ENCODE results near the gene LRRTM2. TPM values are rescaled to one million over a fixed set of nuclear protein-coding genes. Genes with fewer than 3 reads are reported as not detected.
A peak's percentile ranks its signal among the peaks of the same experiment; 100 is the strongest.
"Not testable (repeated sequence)": the region's sequence is repeated elsewhere in the genome, so short reads cannot be mapped to it uniquely, and the experiment has no call there.

The LRRTM2 gene, protein sequence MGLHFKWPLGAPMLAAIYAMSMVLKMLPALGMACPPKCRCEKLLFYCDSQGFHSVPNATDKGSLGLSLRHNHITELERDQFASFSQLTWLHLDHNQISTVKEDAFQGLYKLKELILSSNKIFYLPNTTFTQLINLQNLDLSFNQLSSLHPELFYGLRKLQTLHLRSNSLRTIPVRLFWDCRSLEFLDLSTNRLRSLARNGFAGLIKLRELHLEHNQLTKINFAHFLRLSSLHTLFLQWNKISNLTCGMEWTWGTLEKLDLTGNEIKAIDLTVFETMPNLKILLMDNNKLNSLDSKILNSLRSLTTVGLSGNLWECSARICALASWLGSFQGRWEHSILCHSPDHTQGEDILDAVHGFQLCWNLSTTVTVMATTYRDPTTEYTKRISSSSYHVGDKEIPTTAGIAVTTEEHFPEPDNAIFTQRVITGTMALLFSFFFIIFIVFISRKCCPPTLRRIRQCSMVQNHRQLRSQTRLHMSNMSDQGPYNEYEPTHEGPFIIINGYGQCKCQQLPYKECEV
- under 1 TPM in 1 of 2 experiments, not detected in 1; 0.26 TPM for total RNA-seq

DNA sequence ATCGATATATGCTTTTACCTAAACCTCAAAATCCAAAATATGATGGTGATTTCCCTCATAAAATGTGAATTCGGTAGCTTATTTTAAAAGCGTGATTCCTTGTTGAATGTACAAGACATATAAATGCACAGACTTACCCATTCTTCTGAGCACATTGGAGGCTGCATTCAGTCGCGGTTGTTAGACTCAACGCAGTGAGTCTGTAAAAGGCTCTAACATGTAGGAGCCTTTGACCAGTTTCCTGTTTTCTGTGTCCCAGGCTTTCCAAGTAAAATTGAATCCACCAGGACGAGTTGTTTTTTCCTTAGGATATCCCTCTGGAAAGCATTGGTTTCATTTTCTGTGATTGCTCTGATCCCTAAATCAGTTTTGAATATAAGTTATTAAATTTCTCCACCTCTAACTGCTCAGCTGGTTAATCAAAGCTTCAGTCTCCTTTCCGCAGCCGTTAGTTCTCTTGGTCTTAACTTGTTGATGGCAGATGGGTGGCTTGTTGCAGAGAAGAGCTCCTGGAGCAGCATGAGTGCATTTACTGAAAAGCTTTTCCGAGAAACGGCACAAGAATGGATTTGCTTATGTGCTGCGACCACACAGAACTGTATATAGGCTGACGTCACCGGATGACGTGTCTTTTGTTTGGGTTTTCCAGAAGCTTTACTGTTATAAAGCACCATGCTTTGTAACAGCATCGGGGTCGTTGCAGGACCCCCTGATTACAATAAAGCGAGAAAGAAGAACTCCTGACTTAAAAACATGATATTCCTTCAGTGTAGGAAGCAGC is at the start of gene LRRTM2:
Gene LRRTM2 (minus strand): TSS at position 565 of the 781 bp plus-strand sequence. CDS start 424 bp downstream, at position 141.
- CTCF ChIA-PET: interaction anchor here (0.9 kb wide), 1 partner anchor 111 kb away, joined by 3 read pairs; no protein-coding TSS in a partner anchor
- Mint-ChIP-seq H3K27ac (no peak within 1 kb of the TSS), H3K4me3 (no peak within 1 kb of the TSS), H3K4me1 (ENCODE audit: low read depth) (no peaks in the 10 kb centered on the region), H3K9me3 (ENCODE audit: insufficient read depth) (no peaks in the 10 kb centered on the region), H3K36me3 (ENCODE audit: low read depth) (no peaks in the 10 kb centered on the region), H3K27me3 (ENCODE audit: low read depth) (peaks cover 38% of the 10 kb centered on the region)
- ATAC-seq: no peak
- POLR2A ChIA-PET: no interaction called here
- DNase-seq: no peak

DNA sequence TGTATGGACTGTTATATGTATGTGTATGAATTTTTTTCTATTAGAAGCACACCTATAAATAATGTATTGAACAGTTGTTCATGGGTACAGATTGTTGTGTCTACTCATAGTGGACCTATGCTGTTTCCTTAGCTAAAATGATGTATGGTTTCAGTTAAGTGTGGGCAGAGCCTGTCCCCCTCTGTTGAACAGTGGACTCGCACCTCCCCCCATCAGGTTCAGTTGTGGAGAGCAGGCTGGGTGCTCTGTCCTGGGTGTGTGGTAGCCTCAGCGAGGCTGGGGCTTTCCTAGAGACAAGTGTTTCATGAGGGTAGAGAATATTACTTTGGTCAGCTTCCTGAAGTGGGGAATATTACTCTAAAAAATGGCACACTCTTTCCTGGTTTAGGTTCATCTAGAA is 47.4 kb upstream of the LRRTM2 start:
- CTCF ChIA-PET: no interaction called here
- Mint-ChIP-seq H3K9me3 (ENCODE audit: insufficient read depth) (no peaks in the 10 kb centered on the region), H3K27ac (no peak overlapping the region), H3K4me1 (ENCODE audit: low read depth) (peaks cover 4% of the 10 kb centered on the region), H3K27me3 (ENCODE audit: low read depth) (peaks cover 5% of the 10 kb centered on the region), H3K36me3 (ENCODE audit: low read depth) (no peaks in the 10 kb centered on the region), H3K4me3 (no peak overlapping the region)
- DNase-seq: no peak
- ATAC-seq: no peak
- POLR2A ChIA-PET: no interaction called here

- H3K27ac Mint-ChIP-seq; DNase-seq; H3K4me1 Mint-ChIP-seq (ENCODE audit: low read depth); H3K4me3 Mint-ChIP-seq; CTCF ChIA-PET; H3K9me3 Mint-ChIP-seq (ENCODE audit: insufficient read depth); POLR2A ChIA-PET; ATAC-seq; H3K36me3 Mint-ChIP-seq (ENCODE audit: low read depth); H3K27me3 Mint-ChIP-seq (ENCODE audit: low read depth): not testable (repeated sequence)
Observed at GRCh38 chr5:138921362-138921761, 46.2 kb upstream of the LRRTM2 start.

DNA sequence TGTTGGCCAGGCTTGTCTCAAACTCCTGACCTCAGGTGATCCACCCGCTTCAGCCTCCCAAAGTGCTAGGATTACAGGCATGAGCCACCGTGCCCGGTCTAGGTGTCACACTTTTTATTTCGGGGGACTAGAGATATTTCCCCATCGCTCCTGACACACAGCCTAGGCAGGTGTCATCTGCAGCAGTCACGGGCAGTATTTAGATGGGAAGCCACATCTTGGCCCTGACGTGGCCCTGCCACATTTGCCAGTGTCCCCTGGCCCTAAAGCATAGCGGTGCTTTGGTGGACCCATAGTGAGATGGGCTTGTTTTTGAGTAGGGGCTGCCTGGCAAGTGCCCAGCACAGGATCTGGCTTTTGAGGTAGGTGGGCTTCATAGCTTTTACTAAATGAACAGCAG is 45.0 kb upstream of the LRRTM2 start:
- H3K36me3 Mint-ChIP-seq (ENCODE audit: low read depth): no peaks in the 10 kb centered on the region
- peaks cover 4% of the 10 kb centered on the region for H3K4me1 Mint-ChIP-seq (ENCODE audit: low read depth)
- ATAC-seq (no peak), DNase-seq (no peak)
- no peak overlapping the region for H3K4me3 Mint-ChIP-seq
- CTCF ChIA-PET: no interaction called here
- POLR2A ChIA-PET: no interaction called here
- no peaks in the 10 kb centered on the region for H3K9me3 Mint-ChIP-seq (ENCODE audit: insufficient read depth)
- peaks cover 5% of the 10 kb centered on the region for H3K27me3 Mint-ChIP-seq (ENCODE audit: low read depth)
- H3K27ac Mint-ChIP-seq: no peak overlapping the region

GRCh38 chr5:138918686-138919085 is 43.6 kb upstream of the LRRTM2 start:
- DNase-seq: no peak
- peaks cover 5% of the 10 kb centered on the region for H3K27me3 Mint-ChIP-seq (ENCODE audit: low read depth)
- CTCF ChIA-PET: no interaction called here
- no peak overlapping the region for H3K4me3 Mint-ChIP-seq
- H3K4me1 Mint-ChIP-seq (ENCODE audit: low read depth): peaks cover 4% of the 10 kb centered on the region
- ATAC-seq: no peak
- no peaks in the 10 kb centered on the region for H3K36me3 Mint-ChIP-seq (ENCODE audit: low read depth)
- no peaks in the 10 kb centered on the region for H3K9me3 Mint-ChIP-seq (ENCODE audit: insufficient read depth)
- no peak overlapping the region for H3K27ac Mint-ChIP-seq
- POLR2A ChIA-PET: no interaction called here

- Mint-ChIP-seq H3K4me1 (ENCODE audit: low read depth) (peaks cover 9% of the 10 kb centered on the region), H3K27me3 (ENCODE audit: low read depth) (peaks cover 7% of the 10 kb centered on the region), H3K4me3 (no peak overlapping the region), H3K27ac (no peak overlapping the region), H3K36me3 (ENCODE audit: low read depth) (peaks cover 8% of the 10 kb centered on the region), H3K9me3 (ENCODE audit: insufficient read depth) (peaks cover 4% of the 10 kb centered on the region)
- CTCF ChIA-PET: no interaction called here
- DNase-seq (no peak), ATAC-seq (no peak)
- POLR2A ChIA-PET: no interaction called here
Observed at GRCh38 chr5:138914338-138914737, 39.2 kb upstream of the LRRTM2 start.

DNA sequence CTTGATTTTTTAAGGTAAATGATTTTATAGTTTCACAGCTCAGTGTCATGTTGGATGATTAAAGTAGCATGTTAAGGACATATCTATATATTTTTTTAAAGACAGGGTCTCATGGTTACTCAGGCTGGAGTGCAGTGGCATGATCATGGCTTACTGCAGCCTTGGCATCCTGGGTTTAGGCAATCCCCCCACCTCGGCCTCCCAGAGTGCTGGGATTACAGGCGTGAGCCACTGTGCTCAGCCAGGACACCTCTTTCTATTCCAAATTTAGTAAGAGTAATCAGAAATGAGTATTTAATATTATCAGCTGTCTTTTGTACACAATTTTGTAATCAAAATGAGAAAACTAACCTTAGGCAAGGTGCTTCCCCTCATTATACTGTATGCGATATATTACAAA is 38.6 kb upstream of the LRRTM2 start:
- H3K36me3 Mint-ChIP-seq (ENCODE audit: low read depth): peaks cover 8% of the 10 kb centered on the region
- peaks cover 8% of the 10 kb centered on the region for H3K4me1 Mint-ChIP-seq (ENCODE audit: low read depth)
- H3K27me3 Mint-ChIP-seq (ENCODE audit: low read depth): peaks cover 7% of the 10 kb centered on the region
- H3K9me3 Mint-ChIP-seq (ENCODE audit: insufficient read depth): peaks cover 4% of the 10 kb centered on the region
- ATAC-seq: no peak
- DNase-seq: no peak
- H3K4me3 Mint-ChIP-seq: no peak overlapping the region
- CTCF ChIA-PET: no interaction called here
- POLR2A ChIA-PET: no interaction called here
- H3K27ac Mint-ChIP-seq: no peak overlapping the region

GRCh38 chr5:138912093-138912492 is 37.0 kb upstream of the LRRTM2 start:
- no peak overlapping the region for H3K27ac Mint-ChIP-seq
- H3K4me3 Mint-ChIP-seq: no peak overlapping the region
- DNase-seq: no peak
- CTCF ChIA-PET: interaction anchor here (1.2 kb wide), 1 partner anchor 122 kb away, joined by 3 read pairs; no protein-coding TSS in a partner anchor
- peaks cover 4% of the 10 kb centered on the region for H3K9me3 Mint-ChIP-seq (ENCODE audit: insufficient read depth)
- POLR2A ChIA-PET: no interaction called here
- H3K27me3 Mint-ChIP-seq (ENCODE audit: low read depth): peaks cover 7% of the 10 kb centered on the region
- peaks cover 6% of the 10 kb centered on the region for H3K4me1 Mint-ChIP-seq (ENCODE audit: low read depth)
- peaks cover 8% of the 10 kb centered on the region for H3K36me3 Mint-ChIP-seq (ENCODE audit: low read depth)
- no peak for ATAC-seq

DNA sequence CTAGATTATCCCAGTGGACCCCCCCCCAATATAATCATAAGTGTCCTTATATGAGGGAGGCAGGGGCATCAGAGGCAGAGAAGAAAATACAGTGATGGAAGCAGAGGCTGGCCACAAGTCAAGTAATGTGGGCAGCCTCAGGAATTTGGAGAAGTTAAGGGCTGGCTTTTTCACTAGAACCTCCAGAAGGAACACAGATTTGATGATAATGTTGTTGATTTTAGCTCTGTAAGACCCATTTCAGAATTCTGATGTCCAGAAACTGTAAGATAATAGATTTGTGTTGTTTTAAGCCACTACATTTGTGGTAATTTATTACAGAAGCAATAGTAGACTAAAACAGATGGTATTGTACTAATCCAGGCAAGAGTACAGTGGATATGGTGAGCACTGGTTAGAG is 36.3 kb upstream of the LRRTM2 start:
- Mint-ChIP-seq H3K36me3 (ENCODE audit: low read depth) (peaks cover 8% of the 10 kb centered on the region), H3K27me3 (ENCODE audit: low read depth) (peaks cover 7% of the 10 kb centered on the region), H3K9me3 (ENCODE audit: insufficient read depth) (peaks cover 4% of the 10 kb centered on the region), H3K4me1 (ENCODE audit: low read depth) (peaks cover 6% of the 10 kb centered on the region), H3K4me3 (no peak overlapping the region), H3K27ac (no peak overlapping the region)
- ChIA-PET CTCF (no interaction called here), POLR2A (no interaction called here)
- ATAC-seq (no peak), DNase-seq (no peak)

DNA sequence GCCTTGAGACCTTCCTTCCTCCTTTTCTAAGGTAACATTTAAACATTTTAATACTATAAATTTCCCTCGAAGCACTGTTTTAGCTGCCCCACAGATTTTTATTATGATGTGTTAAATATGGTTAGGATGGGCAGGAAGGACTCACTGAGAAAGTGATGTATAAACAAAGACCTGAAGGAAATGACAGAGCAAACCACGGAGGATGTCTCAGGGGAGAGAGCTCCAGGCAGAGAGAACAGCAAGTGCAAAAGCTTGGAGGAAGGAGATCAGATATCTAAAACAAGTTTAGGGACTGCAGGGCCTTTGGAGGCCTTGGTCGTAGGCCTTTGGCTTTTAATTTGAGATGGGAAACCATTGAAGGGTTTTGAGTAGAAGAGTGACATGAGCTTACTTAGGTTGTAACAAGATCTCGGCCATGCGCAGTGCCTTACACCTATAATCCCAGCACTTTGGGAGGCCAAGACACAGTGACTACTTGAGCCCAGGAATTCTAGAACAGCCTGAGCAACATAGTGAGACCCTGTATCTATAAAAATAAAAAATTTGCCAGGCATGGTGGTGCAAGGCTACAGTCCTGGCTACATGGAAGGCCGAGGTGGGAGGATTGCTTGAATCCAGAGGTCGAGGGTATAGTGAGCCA is 35.5 kb upstream of the LRRTM2 start:
- peaks cover 8% of the 10 kb centered on the region for H3K36me3 Mint-ChIP-seq (ENCODE audit: low read depth)
- H3K9me3 Mint-ChIP-seq (ENCODE audit: insufficient read depth): peaks cover 4% of the 10 kb centered on the region
- DNase-seq (peak; percentile 27), ATAC-seq (no peak)
- H3K27ac Mint-ChIP-seq: no peak overlapping the region
- H3K4me3 Mint-ChIP-seq: no peak overlapping the region
- CTCF ChIA-PET: interaction anchor here (0.7 kb wide), 1 partner anchor 86 kb away, joined by 3 read pairs; no protein-coding TSS in a partner anchor
- H3K4me1 Mint-ChIP-seq (ENCODE audit: low read depth): peaks cover 6% of the 10 kb centered on the region
- POLR2A ChIA-PET: no interaction called here
- peaks cover 7% of the 10 kb centered on the region for H3K27me3 Mint-ChIP-seq (ENCODE audit: low read depth)

DNA sequence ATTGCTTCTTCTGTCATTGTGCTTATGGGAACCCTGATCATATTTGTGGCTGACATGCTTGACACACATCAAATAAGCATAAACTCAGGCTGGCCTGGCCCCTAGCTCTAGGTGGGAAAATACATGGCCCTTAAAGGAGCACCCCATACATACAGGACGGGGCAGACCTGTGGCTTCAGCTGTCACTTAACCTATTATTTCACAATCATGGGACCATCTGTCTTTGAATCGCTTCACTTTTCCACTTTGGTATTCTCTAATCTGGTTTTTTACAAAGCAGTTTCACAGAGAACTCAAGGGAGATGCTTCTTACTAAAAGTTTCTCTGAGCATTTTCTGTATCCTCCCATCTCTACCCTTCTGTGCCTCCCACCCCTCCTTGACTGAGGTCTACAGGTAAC is 34.6 kb upstream of the LRRTM2 start:
- Mint-ChIP-seq H3K27me3 (ENCODE audit: low read depth) (peaks cover 7% of the 10 kb centered on the region), H3K9me3 (ENCODE audit: insufficient read depth) (peaks cover 4% of the 10 kb centered on the region), H3K4me1 (ENCODE audit: low read depth) (peaks cover 6% of the 10 kb centered on the region), H3K4me3 (no peak overlapping the region), H3K27ac (no peak overlapping the region), H3K36me3 (ENCODE audit: low read depth) (peaks cover 8% of the 10 kb centered on the region)
- ChIA-PET POLR2A (no interaction called here), CTCF (no interaction called here)
- DNase-seq (no peak), ATAC-seq (no peak)

GRCh38 chr5:138905541-138905940 is 30.4 kb upstream of the LRRTM2 start:
- ATAC-seq (no peak), DNase-seq (no peak)
- Mint-ChIP-seq H3K4me3 (no peak overlapping the region), H3K9me3 (ENCODE audit: insufficient read depth) (peaks cover 4% of the 10 kb centered on the region), H3K36me3 (ENCODE audit: low read depth) (peaks cover 8% of the 10 kb centered on the region), H3K4me1 (ENCODE audit: low read depth) (peaks cover 8% of the 10 kb centered on the region), H3K27me3 (ENCODE audit: low read depth) (peaks cover 2% of the 10 kb centered on the region), H3K27ac (no peak overlapping the region)
- ChIA-PET CTCF (no interaction called here), POLR2A (no interaction called here)
